Vagina (tissue), 2 donors: Measurements from ENCODE around the gene KIAA0825. TPM values are rescaled to one million over a fixed set of nuclear protein-coding genes. Genes with fewer than 3 reads are reported as not detected.

Experiments
- DNase-seq, 2 donors: peaks; one replicate each; pipeline ENCODE4 v3.0.0-alpha.2; 2017; ENCODE audit errors: extremely low spot score in 2 of 2
- H3K27ac ChIP-seq: fragments of 200-600 bp; sonication (generic); one replicate; pipeline ENCODE4 v1.5.1; 2019
- H3K27me3 ChIP-seq: fragments of 200-600 bp; sonication (generic); one replicate; pipeline ENCODE4 v1.5.1; 2019
- H3K36me3 ChIP-seq, 2 donors: fragments of 200-600 bp; sonication (generic); one replicate each; pipeline ENCODE4 v1.5.1; 2017 to 2019
- H3K4me1 ChIP-seq: fragments of 200-600 bp; sonication (generic); one replicate; pipeline ENCODE4 v1.5.1; 2019
- H3K4me3 ChIP-seq, 2 donors: fragments of 200-600 bp; sonication (generic); 1 replicate in 1 of 2; 2 replicates in 1 of 2; pipeline ENCODE4 v1.5.1; 2016 to 2019
- H3K9me3 ChIP-seq: fragments of 200-600 bp; sonication (generic); one replicate; pipeline ENCODE4 v1.5.1; 2019
- POLR2A ChIP-seq, 2 donors: fragments of 450-650 bp; IDR thresholded peaks; one replicate each; pipeline ENCODE4 v1.6.1; 2017; ENCODE audit warnings: antibody characterized with exemption in 2 of 2, mild to moderate bottlenecking in 2 of 2, moderate library complexity in 2 of 2
- POLR2AphosphoS5 ChIP-seq, 2 donors: sonication (generic); formaldehyde crosslinking; IDR thresholded peaks; one replicate each; pipeline ENCODE4 v1.9.0; 2017; ENCODE audit warnings: antibody characterized with exemption in 2 of 2, mild to moderate bottlenecking in 2 of 2, low read depth in 1 of 2; ENCODE audit not compliant: insufficient read depth in 1 of 2
- intact Hi-C: fragments of 100-400 bp; cut with DNase I; formaldehyde crosslinking; loops from one replicate; pipeline ENCODE4 v1.15.1; 2023
- total RNA-seq: library from RNA; depleted of rRNA; stranded (reverse); fragments of >200 nt; gene quantifications from one replicate; pipeline ENCODE4 v1.2.3, GENCODE V29; 2016
- TF ChIP-seq, protein P1 (sequence below), 3 experiments: fragments of 450-650 bp in 2 of 3; fragments of 200-600 bp in 1 of 3; sonication (generic) in 1 of 3; IDR thresholded peaks; one replicate each; pipeline ENCODE4 v1.5.1; 2017 to 2019; ENCODE audit warnings: antibody characterized with exemption in 3 of 3, mild to moderate bottlenecking in 2 of 3, moderate library complexity in 2 of 3

The KIAA0825 gene
- total RNA-seq, 1 donor from 2014 or later: 2.5 TPM

DNA sequence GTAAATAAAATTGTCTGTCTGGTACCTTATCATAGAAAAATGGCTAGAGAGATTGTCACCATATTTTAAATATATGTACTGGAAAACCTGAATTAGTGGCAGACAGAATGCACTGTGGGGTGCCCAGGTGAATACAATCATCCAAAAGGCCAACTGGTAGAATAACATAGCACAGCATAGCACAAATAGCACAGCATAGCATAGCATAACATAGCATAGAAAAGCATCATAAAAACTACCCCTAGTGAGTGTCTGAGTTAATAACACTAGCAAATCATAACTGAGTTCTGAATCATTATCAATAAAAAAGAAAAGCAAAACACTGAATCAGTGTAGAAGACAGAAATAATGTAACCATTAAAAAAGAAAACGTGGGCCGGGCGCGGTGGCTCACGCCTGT, 102.3 kb downstream of the KIAA0825 start:
- no peaks in the 10 kb centered on the region for H3K9me3 ChIP-seq
- intact Hi-C loops: no loop called here
- TF ChIP-seq POLR2A (IDR thresholded peaks at IDR 0.05): no peak
- TF ChIP-seq, protein P1, sequence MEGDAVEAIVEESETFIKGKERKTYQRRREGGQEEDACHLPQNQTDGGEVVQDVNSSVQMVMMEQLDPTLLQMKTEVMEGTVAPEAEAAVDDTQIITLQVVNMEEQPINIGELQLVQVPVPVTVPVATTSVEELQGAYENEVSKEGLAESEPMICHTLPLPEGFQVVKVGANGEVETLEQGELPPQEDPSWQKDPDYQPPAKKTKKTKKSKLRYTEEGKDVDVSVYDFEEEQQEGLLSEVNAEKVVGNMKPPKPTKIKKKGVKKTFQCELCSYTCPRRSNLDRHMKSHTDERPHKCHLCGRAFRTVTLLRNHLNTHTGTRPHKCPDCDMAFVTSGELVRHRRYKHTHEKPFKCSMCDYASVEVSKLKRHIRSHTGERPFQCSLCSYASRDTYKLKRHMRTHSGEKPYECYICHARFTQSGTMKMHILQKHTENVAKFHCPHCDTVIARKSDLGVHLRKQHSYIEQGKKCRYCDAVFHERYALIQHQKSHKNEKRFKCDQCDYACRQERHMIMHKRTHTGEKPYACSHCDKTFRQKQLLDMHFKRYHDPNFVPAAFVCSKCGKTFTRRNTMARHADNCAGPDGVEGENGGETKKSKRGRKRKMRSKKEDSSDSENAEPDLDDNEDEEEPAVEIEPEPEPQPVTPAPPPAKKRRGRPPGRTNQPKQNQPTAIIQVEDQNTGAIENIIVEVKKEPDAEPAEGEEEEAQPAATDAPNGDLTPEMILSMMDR (IDR thresholded peaks at IDR 0.05): no peak
- TF ChIP-seq POLR2AphosphoS5 (IDR thresholded peaks at IDR 0.05; ENCODE audit: insufficient read depth in 1 of 2, low read depth in 1 of 2): no peak
- H3K27me3 ChIP-seq: no peaks in the 10 kb centered on the region
- H3K4me3 ChIP-seq: no peak overlapping the region
- no peak for DNase-seq
- no peaks in the 10 kb centered on the region for H3K36me3 ChIP-seq
- H3K4me1 ChIP-seq: no peaks in the 10 kb centered on the region
- no peak overlapping the region for H3K27ac ChIP-seq

DNA sequence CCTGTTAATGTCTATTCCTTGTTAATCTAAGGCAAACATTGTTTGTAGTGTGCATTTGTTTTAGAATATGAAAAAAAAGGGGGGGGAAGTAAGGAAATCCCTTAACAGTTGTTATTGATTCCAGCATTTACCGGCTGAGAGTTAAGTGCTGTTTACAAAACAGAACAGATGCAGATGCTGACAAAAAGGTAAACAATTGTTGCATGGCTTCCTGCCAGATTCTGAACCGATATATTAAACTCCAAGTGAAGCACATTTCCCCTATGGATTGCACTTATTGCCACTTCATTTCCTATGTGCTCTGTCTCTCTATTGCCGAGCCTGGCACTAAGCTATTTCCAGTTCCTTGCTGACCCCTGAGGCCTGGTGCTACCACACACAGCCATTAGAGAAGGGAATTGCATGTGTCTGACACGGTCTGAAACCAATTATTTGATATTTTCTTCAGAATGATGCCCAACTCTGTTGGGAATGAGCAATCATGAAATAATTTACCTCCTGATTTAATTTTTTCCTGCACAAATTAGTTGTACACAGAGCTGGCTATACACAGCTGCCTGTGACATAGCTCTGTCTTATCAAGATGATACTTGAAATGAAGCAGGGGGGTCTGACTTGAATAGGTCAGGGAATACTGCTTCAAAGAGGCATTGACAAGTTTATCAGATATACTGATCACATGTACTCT, 109.8 kb downstream of the KIAA0825 start:
- no peak for DNase-seq

DNA sequence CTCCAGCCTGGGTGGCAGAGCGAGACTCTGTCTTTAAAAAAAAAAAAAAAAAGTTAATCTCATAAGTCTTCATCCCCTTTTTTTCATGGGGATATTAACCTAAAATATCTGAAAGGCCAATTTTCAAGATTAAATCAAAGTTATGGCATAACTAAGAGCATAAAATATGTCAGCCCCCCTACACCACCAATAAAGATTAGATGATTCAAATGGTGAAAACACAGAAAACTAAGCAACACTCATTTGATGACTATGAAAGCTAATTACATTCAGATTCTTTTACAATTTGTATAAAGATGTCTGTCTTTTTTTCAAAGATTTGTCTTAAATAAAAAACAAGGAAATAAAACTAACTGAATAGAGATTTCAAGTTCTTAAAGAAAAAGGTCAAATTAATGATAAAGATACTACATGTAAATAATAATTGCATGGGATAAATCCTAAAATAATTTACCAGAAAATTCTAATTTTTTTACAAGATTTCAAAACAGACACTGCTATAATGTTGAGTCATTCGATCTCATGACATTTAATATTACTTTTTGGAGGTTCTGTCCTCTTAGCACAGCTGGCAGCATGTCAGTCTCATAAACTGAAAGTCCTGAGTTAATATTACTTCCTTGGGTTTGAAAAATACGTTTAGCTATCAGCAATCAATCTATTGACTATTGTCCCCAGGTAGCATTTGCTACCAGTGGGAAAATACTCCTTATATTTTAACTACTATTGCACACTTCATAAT, 112.9 kb downstream of the KIAA0825 start:
- no peak for DNase-seq
- TF ChIP-seq, protein P1 (IDR thresholded peaks at IDR 0.05): no peak
- no peak for TF ChIP-seq POLR2AphosphoS5 (IDR thresholded peaks at IDR 0.05; ENCODE audit: insufficient read depth in 1 of 2, low read depth in 1 of 2)
- TF ChIP-seq POLR2A (IDR thresholded peaks at IDR 0.05): no peak
- H3K4me3 ChIP-seq: no peak overlapping the region
- H3K27ac ChIP-seq: no peak overlapping the region
- no peaks in the 10 kb centered on the region for H3K36me3 ChIP-seq
- no peaks in the 10 kb centered on the region for H3K27me3 ChIP-seq
- intact Hi-C loops: no loop called here
- no peaks in the 10 kb centered on the region for H3K9me3 ChIP-seq
- H3K4me1 ChIP-seq: no peaks in the 10 kb centered on the region

More for the DNA sequence above, 109.8 kb downstream of the KIAA0825 start:
- TF ChIP-seq POLR2A (IDR thresholded peaks at IDR 0.05) (no peak), POLR2AphosphoS5 (IDR thresholded peaks at IDR 0.05; ENCODE audit: insufficient read depth in 1 of 2, low read depth in 1 of 2) (no peak)
- TF ChIP-seq, protein P1 (IDR thresholded peaks at IDR 0.05): no peak
- H3K4me1 ChIP-seq: no peaks in the 10 kb centered on the region
- no peaks in the 10 kb centered on the region for H3K27me3 ChIP-seq
- H3K4me3 ChIP-seq: no peak overlapping the region
- no peaks in the 10 kb centered on the region for H3K9me3 ChIP-seq
- no peak overlapping the region for H3K27ac ChIP-seq
- intact Hi-C loops: no loop called here
- no peaks in the 10 kb centered on the region for H3K36me3 ChIP-seq

DNA sequence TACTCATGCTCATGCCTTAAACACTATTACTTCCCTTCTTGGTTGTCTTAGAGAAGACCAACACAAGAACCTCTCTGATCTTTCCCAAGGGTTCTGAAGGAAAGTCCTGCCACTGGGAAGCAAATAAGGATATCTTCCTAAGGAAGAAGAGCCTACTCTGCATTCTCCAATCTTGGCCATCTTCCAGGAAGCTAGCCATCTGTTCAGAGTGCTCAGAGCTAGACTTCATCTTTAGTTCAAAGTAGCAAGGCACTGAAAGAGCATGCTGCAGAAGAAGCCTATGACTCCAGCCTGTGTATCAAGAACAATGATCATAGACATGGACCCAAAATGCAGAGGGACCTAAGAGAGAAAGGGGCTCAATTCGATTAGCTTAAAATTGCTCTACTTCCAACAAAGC, 114.7 kb downstream of the KIAA0825 start:
- no peak for DNase-seq
- H3K4me3 ChIP-seq: no peak overlapping the region
- H3K36me3 ChIP-seq: no peaks in the 10 kb centered on the region
- no peak overlapping the region for H3K27ac ChIP-seq
- intact Hi-C loops: no loop called here
- H3K4me1 ChIP-seq: no peaks in the 10 kb centered on the region
- H3K27me3 ChIP-seq: no peaks in the 10 kb centered on the region
- H3K9me3 ChIP-seq: no peaks in the 10 kb centered on the region
- TF ChIP-seq, protein P1 (IDR thresholded peaks at IDR 0.05): no peak
- TF ChIP-seq POLR2A (IDR thresholded peaks at IDR 0.05) (no peak), POLR2AphosphoS5 (IDR thresholded peaks at IDR 0.05; ENCODE audit: insufficient read depth in 1 of 2, low read depth in 1 of 2) (no peak)

DNA sequence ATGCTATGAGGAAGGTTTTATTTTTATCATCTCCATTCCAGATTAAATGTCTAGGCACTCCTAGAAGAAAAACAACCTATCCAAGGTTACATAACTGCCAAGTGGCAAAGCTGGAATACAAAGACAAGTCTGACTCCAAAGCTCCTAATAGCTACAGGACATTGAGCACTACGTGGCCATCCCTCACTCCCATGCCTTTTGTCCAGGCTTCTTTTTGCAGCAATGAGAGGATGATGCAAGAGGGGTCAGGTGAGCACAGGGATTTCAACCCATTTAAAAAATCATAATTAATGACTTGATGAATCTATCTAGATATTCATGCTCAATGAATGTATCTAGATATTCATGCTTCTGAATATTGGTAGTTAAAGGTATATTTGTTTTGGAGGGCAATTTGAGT, 117.0 kb downstream of the KIAA0825 start:
- H3K36me3 ChIP-seq: no peaks in the 10 kb centered on the region
- H3K27me3 ChIP-seq: no peaks in the 10 kb centered on the region
- no peak for DNase-seq
- intact Hi-C loops: no loop called here
- H3K27ac ChIP-seq: no peak overlapping the region
- no peaks in the 10 kb centered on the region for H3K4me1 ChIP-seq
- TF ChIP-seq, protein P1 (IDR thresholded peaks at IDR 0.05): no peak
- TF ChIP-seq POLR2A (IDR thresholded peaks at IDR 0.05) (no peak), POLR2AphosphoS5 (IDR thresholded peaks at IDR 0.05; ENCODE audit: insufficient read depth in 1 of 2, low read depth in 1 of 2) (no peak)
- H3K9me3 ChIP-seq: no peaks in the 10 kb centered on the region
- H3K4me3 ChIP-seq: no peak overlapping the region
